Measurements from ENCODE around the gene TAS2R16. TPM values are rescaled to one million over a fixed set of nuclear protein-coding genes. Genes with fewer than 3 reads are reported as not detected.
"Not testable (repeated sequence)": the region's sequence is repeated elsewhere in the genome, so short reads cannot be mapped to it uniquely, and the experiment has no call there.

Gene TAS2R16
- total RNA-seq, 1 donor from 2014 or later = not detected

DNA sequence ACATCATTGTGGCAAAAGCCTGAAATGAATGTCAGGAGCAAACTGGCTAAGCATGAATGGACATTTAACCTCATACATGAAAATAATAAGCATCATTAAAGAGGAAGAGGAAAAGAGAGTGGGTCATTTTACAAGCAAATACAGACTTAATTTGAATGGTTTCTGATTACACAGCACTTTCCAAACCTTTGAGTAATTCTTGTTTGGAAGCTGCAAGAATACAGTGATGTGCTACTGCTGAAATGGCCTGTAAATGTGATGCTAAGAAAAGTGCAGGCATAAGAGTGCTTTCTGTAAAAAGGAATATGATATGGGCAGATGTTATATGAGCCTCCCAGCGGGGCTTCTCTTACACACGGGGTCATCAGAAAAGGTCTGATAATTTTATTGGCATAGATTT, 30.2 kb downstream of the TAS2R16 start:
- no peak overlapping the region for H3K27ac Mint-ChIP-seq
- no peak overlapping the region for H3K4me3 Mint-ChIP-seq
- DNase-seq (ENCODE audit: low spot score in 2 of 2, unreplicated experiment in 2 of 2) = no peak
- H3K4me1 Mint-ChIP-seq = peaks cover 1% of the 10 kb centered on the region
- H3K9me3 Mint-ChIP-seq = no peaks in the 10 kb centered on the region
- no peaks in the 10 kb centered on the region for H3K36me3 Mint-ChIP-seq
- no peak for TF ChIP-seq CTCF (IDR thresholded peaks at IDR 0.05; ENCODE audit: unreplicated experiment)
- H3K27me3 Mint-ChIP-seq (ENCODE audit: low read depth) = no peaks in the 10 kb centered on the region

GRCh38 chr7:122953678-122954077, 41.8 kb downstream of the TAS2R16 start:
- not testable (repeated sequence) for H3K27ac Mint-ChIP-seq; H3K9me3 Mint-ChIP-seq; DNase-seq (ENCODE audit: low spot score in 2 of 2, unreplicated experiment in 2 of 2); H3K36me3 Mint-ChIP-seq; H3K4me1 Mint-ChIP-seq; H3K4me3 Mint-ChIP-seq; H3K27me3 Mint-ChIP-seq (ENCODE audit: low read depth)

DNA sequence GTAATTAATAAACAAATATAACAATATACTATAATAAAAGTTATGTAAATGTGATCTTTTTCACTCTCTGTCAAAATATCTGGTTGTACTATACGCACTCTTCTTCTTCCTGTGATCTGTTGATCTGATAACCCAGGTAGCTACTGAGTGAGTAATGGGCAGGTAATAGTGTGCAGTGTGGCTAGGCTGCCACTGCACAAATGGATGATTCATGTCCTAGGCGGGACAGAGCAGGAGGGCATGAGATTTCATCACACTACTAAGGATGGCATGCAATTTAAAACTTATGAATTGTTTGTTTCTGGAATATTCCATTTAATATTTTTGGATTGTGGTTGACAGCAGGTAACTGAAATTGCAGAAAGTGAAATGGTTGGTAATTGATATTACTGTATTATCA, 44.5 kb downstream of the TAS2R16 start:
- Mint-ChIP-seq H3K4me3 (no peak overlapping the region), H3K36me3 (no peaks in the 10 kb centered on the region), H3K27me3 (ENCODE audit: low read depth) (peaks cover 3% of the 10 kb centered on the region), H3K9me3 (no peaks in the 10 kb centered on the region), H3K27ac (no peak overlapping the region), H3K4me1 (no peaks in the 10 kb centered on the region)
- no peak for TF ChIP-seq CTCF (IDR thresholded peaks at IDR 0.05; ENCODE audit: unreplicated experiment)
- no peak for DNase-seq (ENCODE audit: low spot score in 2 of 2, unreplicated experiment in 2 of 2)

GRCh38 chr7:122949186-122949585, 46.3 kb downstream of the TAS2R16 start:
- Mint-ChIP-seq H3K9me3 (no peaks in the 10 kb centered on the region), H3K4me1 (peaks cover 3% of the 10 kb centered on the region), H3K27me3 (ENCODE audit: low read depth) (peaks cover 2% of the 10 kb centered on the region), H3K27ac (no peak overlapping the region), H3K36me3 (no peaks in the 10 kb centered on the region), H3K4me3 (no peak overlapping the region)
- DNase-seq (ENCODE audit: low spot score in 2 of 2, unreplicated experiment in 2 of 2) = no peak
- no peak for TF ChIP-seq CTCF (IDR thresholded peaks at IDR 0.05; ENCODE audit: unreplicated experiment)

Other genes with a start within 250 kb of the TAS2R16 start
- 1.9 to 2.7 TPM (median 2.3 TPM) in 3 replicates for gene CADPS2, start 109.2 kb downstream of the TAS2R16 start, total RNA-seq
- not detected in 3 replicates for gene SLC13A1, start 204.3 kb upstream of the TAS2R16 start, total RNA-seq